Skin of body (tissue), 2 donors: ENCODE data around the gene LSS. TPM values are rescaled to one million over a fixed set of nuclear protein-coding genes. Genes with fewer than 3 reads are reported as not detected.
"Not testable (repeated sequence)": the region's sequence is repeated elsewhere in the genome, so short reads cannot be mapped to it uniquely, and the experiment has no call there.

Experiments
- DNase-seq: peaks from one replicate; lab custom pipeline; 2025; lab: John Stamatoyannopoulos, UW
- total RNA-seq: library from RNA; depleted of rRNA; stranded (reverse); fragments of >200 nt; gene quantifications from one replicate; pipeline ENCODE4 v1.2.3, GENCODE V29; 2014

Gene LSS
- total RNA-seq, 1 donor from 2014 or later: 59.4 TPM

DNA sequence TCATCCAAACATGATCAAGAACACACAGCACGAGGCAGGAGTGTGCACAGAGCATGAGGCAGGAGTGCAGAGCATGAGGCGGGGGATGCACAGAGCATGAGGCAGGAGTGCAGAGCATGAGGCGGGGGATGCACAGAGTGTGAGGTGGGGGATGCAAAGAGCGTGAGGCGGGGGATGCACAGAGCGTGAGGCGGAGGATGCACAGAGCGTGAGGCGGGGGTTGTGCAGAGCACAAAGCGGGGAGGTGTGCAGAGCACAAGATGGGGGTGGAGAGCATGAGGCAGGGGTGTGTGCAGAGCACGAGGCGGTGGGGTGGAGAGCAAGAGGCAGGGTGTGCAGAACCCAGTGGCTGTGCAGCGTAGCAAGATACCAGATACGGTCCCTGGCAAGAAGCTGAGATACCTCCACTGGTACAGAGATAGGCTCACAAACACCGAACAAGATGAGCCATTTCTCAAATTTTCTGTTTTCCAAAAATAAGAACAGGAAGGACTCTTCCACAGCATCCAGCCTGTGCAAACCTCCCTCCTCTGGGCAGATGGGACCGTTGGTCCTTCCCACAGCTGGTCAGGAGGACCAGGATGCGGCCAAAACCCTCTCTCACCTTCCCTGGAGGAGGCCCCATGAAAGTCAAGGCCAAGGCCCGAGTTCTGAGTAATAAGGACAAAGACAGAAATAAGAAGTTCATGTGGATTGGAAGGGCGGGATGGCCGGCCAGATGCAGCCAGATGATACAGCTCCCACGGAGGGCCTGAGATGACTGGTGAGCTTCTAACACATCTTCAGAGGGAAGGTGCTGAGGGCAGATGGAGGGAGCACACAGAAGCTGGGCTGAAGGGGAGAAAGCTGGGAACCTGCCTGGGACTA lies 56.3 kb downstream of the LSS start:
- DNase-seq: no peak

DNA sequence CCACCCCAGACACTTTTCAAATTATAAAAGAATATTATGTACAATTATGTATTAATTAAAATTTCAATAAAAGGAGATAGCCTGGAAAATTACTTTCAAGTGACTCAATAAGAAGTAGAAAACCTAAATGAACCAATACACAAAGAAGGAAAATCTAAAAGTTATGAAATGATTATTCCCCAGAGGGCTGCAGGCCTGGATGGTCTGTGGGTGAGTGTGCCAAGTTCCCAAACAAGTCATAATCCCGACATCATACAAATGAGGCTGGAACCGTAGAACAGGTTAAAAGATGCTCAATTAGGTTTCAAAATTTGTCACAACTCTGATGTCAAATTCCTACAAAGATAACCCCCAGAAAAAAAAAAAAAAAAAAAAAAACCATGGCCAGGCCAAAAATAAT lies 57.0 kb downstream of the LSS start:
- DNase-seq: no peak

DNA sequence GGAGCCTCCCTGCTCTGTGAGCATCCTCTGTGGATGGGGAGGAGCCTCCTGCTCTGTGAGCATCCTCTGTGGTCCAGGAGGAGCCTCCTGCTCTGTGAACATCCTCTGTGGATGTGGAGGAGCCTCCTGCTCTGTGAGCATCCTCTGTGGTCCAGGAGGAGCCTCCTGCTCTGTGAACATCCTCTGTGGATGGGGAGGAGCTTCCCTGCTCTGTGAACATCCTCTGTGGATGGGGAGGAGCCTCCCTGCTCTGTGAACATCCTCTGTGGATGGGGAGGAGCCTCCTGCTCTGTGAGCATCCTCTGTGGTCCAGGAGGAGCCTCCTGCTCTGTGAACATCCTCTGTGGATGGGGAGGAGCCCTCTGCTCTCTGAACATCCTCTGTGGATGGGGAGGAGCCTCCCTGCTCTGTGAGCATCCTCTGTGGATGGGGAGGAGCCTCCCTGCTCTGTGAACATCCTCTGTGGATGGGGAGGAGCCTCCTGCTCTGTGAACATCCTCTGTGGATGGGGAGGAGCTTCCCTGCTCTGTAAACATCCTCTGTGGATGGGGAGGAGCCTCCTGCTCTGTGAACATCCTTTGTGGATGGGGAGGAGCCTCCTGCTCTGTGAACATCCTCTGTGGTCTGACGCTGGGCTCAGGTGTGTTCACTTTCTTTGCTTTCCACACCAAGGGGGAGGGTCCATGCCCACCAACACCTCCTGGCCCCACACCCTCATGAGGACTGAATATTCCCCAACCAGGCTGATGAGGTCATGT lies 58.0 kb downstream of the LSS start:
- DNase-seq: not testable (repeated sequence)

DNA sequence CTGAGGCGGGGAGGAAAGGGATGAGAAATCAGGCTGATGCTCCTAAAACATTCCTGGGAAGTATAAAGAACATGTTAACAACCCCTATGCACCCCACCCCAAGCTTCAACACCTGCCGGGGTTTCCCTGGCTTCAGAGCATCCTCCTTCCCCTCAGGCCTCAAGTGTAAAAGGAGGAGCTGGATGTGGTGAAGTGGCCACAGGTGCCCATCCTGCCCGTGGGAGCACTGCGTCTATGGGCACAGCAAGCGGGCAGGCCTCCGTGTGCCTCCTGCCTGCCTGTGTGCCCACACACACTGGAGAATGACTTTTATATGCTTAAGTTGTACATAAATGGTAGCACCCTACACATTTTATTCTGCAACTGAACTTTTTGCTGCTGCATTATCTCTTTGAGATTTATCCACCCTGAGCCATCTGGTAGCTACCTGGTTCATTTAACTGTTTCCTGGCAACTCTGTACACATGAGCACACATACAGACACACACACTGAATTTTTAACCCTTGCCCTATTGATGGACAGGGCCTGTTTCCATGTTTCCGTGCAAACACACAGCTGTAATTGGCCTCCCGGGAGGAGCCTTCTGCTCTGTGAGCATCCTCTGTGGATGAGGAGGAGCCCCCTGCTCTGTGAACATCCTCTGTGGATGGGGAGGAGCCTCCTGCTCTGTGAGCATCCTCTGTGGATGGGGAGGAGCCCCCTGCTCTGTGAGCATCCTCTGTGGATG lies 59.8 kb downstream of the LSS start:
- no peak for DNase-seq

DNA sequence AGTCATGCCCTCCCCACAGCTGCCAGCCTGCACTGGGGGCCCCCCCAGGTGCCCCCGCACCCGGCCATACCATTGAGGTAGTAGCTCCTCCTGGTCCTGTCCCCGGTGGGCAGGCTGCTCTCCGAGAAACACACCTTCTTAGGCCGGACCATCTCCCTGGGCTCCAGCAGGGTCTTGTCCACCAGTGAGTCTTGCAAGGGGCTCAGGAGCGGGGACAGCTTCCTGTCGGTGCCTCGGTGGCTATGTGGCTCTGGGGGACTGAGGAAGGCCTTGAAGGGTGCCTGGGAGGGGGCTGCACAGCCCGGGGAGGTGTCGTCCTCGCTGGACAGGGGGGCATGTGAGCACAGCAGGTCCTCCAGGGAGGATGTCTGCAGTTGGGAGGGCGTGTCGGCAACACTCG lies 60.3 kb downstream of the LSS start:
- no peak for DNase-seq

DNA sequence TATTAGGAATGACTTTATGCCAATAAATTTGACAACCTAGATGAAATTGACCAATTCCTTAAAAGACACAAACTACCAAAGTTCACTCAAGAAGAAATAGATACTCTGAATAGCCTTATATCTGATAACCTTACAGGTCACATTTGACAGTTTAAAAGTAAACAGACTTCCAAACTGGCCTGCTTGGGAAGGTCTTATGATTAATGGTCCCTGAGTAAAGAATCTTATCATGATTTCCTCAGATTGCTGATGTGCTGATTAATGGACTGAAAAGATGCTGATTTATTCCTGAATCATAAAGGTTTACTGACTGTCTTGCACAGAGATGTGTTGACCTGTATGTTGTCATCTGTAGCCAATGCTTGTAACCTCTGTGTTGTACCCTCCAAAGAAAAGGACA lies 63.5 kb downstream of the LSS start:
- DNase-seq: no peak

DNA sequence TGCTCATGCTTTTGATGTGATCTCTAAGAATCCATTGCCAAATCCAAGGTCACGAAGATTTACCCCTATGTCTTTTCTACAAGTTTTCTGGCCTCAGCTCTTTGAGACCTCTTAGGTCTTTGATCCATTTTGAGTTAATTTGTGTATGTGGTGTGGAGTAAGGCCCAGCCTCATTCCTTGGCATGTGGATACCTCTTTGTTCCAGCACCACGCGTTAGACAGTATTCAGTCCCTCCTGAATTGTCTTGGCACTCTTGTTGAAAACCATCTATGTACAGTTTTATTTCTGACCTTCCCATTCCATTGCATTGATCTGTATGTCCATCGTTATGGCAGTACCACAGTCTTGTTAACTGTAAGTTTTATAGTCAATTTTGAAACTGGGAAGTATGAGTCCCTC lies 65.2 kb downstream of the LSS start:
- no peak for DNase-seq

DNA sequence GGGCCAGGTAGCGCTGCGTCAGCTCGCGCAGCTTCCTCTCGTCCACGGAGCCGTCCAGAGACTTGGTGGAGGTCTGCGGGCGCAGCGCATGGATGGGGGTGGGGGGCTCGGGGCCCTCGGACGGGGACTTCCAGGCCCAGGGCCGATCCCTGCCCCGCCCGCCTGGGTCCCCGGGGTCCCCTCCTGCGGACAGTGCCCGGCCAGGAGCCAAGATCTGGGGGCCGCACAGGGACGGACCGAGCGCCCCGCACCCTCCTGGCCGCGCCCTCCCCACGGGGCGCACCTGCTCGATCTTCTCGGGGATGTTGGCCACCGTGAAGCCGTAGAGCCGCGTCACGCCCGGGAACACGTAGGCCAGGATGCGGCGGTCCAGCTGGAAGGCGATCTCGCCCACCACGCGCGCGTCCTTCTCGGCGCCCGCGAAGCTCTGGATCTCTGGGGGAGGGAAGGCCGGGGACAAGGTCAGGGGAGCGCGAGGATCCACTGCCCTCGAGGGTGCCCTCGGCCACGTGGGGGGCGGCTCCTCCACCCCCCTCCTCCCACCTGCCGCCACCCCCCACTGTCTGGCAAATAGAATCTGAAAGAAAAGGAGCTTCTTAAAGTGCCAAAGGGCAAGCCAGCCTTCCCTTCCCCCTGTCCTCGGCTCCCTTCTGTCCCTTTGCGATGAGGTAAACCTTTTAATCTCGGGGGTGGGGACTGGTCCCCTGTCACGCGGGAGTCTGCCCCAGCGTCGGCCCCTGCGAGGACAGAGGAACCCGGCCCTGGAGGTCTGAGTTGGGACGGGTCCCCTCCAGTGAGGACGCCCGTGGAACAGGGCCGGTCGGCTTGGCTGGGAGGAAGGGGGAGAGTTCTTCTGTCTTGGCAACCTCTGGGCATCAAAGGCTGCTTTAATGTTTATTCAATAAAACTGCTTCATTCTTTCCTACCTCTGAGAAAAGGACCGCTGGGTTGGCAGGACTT lies 66.7 kb downstream of the LSS start:
- DNase-seq: no peak

DNA sequence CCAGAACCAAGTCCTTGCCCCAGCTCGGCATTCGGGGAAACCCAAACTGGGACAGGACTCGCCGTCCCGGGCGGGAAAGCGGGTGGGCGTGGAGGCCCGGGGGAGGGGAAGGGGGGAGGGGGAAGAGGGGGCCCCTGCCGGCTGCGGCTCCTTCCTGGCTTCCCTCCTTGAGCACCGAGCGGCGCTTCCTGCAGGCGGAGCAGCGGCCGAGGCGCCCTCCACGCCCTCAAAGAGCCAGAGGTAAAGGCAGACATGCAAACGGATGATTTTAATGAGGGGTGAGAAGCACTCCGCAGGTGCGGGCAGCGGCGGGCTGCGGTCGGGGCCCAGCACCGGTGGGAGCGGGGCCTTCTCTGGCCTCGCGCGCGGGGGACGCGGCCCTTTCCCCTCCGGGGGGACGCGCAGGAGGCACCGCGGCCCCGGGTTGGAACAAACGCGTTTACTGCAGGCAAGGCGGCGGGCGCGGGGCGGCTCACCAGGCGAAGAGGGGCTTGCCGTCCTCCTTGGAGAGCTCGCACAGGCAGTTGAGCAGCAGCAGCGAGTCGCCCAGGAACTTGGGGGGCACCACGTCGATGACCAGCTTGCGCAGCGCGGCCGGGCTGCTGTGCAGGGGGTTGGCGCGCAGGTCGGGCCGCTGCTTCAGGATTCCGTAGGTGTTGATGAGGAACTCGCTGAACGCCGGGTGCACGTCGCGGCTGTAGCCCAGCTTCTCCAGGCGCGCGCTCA lies 67.5 kb downstream of the LSS start:
- no peak for DNase-seq

DNA sequence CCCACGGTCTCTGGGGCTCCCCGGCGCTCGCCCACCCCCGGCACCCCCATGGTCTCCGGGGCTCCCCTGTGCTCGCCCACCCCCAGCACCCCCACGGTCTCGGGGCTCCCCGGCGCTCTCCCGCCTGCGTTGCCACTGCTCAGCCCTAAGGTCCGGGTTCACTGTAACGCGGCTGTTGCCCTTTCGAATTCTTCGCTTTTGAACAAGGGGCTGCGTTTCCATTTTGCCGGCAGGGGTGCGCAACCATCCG lies 68.0 kb downstream of the LSS start:
- DNase-seq: no peak

DNA sequence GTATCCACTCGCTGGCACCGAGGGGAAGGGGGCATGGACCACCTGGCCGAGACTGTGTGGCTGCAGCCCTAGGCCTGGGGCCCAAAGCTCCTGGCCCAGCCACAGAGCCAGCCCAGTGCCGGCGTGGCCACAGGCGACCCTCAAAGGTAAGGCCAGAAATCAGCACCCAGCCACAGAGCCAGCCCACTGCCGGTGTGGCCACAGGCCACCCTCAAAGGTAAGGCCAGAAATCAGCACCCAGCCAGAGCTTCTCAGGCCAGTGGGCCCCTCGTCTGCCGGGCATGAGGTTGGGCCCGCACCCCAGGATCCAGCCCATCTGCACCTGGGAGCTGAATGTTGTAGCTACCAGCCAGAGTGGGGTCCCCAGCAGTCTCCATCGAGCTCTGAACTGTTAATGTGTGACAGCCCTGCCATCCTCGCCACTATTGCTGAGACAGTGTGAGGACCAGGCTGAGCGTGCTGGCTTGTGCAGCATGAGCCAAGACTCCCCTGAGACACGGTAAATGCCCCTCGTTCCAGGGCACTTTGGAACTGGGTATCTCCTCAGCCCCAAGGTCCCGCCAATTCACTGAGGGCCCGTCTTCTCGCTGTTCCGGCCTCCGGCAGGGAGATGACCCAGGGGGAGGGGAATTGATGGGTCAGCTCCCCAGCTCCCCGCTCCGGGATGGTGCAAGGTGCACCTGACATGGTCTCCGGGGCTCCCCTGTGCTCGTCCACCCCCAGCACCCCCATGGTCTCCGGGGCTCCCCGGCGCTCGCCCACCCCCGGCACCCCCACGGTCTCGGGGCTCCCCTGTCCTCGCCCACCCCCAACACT lies 68.5 kb downstream of the LSS start:
- DNase-seq: no peak

DNA sequence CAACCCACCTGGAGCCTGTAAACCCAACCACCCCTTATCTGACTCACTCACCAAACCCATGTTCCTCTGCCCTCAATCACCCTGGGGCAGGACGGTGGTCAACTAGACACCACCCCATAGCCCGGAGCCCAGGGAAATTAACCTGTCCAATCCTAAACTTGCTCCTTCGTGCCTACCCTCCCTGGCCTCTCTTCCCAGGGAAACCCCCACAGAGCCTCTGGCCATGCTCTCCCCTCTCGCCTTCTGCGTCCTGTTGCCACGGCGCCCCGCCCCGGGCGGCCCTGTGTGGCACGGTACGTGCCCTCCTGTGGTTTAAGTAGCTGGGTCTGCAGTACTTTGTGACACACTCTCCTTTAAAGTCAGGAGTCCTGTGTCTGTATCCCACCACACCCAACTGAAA lies 69.2 kb downstream of the LSS start:
- no peak for DNase-seq

DNA sequence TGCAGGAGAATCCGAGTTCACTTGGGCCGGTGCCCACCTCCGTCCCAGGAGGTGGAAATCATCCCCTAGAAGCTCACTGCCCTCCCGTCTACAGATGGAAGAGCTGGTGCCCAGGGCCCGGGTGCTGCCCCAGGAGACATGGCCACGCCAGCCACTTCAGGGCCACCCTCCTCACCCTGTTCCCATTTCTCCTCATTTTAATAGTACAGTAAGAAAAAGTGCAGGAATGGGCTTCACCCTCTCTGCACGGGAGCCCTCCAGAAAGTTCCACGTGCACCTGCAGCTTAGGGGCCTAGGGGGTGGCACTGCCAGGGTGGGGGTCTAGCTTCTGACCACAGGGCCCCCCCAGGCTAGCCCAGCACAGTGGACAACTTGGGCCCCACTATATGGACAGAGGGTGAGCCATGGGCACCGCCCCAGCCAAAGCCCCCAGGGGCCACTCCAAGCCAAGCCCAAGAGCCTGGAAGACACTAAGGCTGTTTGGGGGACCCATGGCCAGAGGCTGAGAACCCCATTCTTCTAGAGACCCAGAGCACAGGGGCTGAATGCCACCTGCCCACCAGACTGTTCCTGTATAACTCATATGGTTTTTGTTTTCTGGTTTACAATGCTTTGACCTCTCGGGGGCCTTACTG lies 69.8 kb downstream of the LSS start:
- no peak for DNase-seq

DNA sequence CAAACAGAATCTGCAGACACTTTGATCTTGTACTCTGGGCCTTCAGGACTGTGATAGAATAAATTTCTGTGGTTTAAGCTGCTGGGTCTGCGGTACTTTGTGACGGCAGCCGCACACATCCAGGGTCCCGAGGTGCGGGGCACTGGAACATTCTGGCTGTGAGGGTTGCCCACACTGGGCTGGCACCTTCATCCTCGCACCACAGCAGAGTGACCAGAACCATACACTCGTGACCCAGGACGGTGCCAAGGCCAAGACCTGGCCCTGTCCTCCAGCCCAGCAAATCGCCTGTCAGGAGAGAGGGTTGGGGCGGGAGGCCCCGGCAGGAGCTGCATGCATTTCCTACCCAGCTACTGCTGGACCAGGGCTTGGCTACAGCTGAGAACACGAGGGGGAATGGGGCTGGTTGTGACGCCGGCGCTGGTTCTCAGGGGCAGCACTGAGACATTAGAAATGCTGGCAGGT lies 70.6 kb downstream of the LSS start:
- DNase-seq: no peak

DNA sequence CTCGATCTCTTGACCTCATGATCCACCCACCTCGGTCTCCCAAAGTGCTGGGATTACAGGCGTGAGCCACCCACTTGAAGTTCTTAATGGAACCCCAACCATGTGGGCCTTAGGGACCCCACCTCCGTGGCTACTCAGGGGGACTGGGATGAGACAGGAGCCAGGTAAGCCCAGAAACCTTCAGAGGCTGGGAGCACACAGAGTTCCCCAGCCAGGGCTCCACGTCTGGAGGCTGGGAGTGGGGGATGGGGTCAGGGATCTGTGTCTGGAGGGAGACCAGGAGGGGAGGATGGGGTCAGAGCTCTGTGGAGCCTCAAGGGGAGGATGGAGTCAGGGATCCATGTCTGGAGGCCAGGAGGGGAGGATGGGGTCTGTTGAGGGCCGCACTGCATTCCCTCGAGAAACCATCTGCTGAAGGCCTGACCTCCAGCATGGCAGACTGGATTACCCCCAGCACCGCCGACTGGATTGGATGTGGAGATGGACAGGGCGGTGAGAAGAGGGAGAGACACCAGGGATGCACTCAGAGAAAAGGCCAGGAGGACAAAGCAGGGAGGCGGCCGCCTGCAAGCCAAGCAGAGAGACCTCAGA lies 71.1 kb downstream of the LSS start:
- no peak for DNase-seq

DNA sequence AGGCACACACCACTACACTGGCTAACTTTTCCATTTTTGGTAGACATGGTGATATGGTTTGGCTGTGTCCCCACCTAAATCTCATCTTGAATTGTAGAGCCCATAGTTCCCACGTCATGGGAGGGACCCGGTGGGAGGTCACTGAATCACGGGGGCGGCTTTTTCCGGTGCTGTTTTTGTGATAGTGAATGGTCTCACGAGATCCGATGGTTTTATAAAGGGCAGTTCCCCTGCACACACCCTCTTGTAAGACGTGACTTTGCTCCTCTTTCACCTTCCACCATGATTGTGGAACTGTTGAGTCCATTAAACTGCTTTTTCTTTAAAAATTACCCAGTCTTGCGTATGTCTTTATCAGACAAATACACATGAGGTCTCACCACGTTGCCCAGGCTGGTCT lies 71.9 kb downstream of the LSS start:
- no peak for DNase-seq

DNA sequence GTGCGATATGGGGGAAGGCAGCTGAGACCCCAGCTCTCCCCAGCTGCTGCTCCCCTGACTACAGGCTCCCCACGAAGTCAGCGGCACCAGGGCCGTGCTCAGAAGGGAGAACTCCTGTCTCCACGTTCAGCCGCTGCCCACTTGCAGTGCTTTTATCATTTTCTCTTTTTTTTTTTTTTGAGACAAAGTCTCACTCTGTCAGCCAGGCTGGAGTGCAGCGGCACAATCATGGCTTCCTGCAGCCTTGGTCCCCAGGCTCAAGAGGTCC lies 72.3 kb downstream of the LSS start:
- no peak for DNase-seq

DNA sequence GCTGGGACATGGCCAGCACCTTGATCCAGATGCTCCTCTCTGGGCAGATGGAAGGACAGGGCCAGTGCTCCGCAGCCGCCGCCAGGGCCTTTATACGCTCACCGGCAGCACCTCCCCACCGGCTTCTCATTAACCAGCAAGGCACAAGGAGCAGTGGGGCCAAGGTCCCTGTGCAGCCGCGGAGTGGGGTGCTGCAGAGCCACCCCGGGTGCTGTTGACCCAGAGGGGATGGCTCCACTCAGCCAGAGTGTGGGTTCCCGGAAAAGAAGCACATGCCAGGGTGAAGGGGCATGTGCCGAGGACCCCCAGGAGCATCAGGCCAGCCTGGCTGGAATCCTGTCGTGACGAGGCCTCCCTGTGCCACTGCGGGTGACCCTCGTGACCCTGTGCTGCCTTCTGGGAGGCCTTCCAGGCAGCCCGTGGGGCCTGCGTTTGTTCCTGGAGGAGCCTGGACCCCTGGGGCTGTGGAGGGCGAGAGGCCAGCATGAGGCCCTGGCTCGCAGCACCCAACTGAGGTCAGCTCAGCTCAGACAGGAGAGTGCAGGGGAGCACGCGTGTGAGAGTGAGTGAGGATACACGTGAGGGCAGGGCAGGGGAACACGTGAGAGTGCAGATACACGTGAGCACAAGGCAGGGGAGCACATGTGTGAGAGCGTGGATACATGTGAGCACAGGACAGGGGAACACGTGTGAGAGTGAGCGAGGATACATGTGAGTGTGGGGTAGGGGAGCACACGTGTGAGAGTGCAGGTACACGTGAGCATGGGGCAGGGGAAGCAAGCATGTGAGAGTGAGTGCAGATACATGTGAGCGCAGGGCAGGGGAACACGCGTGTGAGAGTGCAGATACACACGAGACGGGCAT lies 72.8 kb downstream of the LSS start, which contains the start of gene FTCD:
FTCD (minus strand) TSS at position 66 of the 864 bp plus-strand sequence; CDS start at position 10, 56 bp downstream.
- DNase-seq: no peak
